Tibial nerve (tissue), 3 donors: ENCODE measurements around the gene CHKA.

Source experiments
- CTCF ChIP-seq, 5 experiments: fragments of 200-600 bp in 3 of 5; fragments of 450-650 bp in 2 of 5; sonication (generic) in 3 of 5; IDR thresholded peaks; one replicate each; pipeline ENCODE4 v1.5.1; 2016 to 2019; ENCODE audit warnings: antibody characterized with exemption in 5 of 5, mild to moderate bottlenecking in 3 of 5, moderate library complexity in 2 of 5
- POLR2A ChIP-seq, 2 donors: fragments of 450-650 bp; IDR thresholded peaks; one replicate each; pipeline ENCODE4 v1.6.1; 2017; ENCODE audit warnings: antibody characterized with exemption in 2 of 2, mild to moderate bottlenecking in 2 of 2, moderate library complexity in 2 of 2

GRCh38 chr11:68065841-68066240 is 55.3 kb downstream of the CHKA start:
- no peak for TF ChIP-seq CTCF (IDR thresholded peaks at IDR 0.05)
- TF ChIP-seq POLR2A (IDR thresholded peaks at IDR 0.05), result no peak
